Fibroblast of lung (primary cell): ENCODE data around the gene RTN4RL1.

Source experiments
- CTCF ChIP-seq, 2 donors: IDR thresholded peaks in 1 of 2; conservative IDR thresholded peaks in 1 of 2; 1 replicate in 1 of 2; 2 replicates in 1 of 2; pipeline ENCODE4 v1.5.1; 2011 to 2012; ENCODE audit warnings: low read length in 2 of 2, control low read depth in 1 of 2, inconsistent platforms in 1 of 2, low read depth in 1 of 2, mild to moderate bottlenecking in 1 of 2
- EZH2 ChIP-seq: IDR thresholded peaks from 2 replicates; pipeline ENCODE4 v1.5.1; 2012; ENCODE audit warnings: low read length, control low read depth, mild to moderate bottlenecking; ENCODE audit errors: missing control alignments

- no peak for TF ChIP-seq CTCF (conservative IDR thresholded peaks at IDR 0.05 in 1 of 2, IDR thresholded peaks at IDR 0.05 in 1 of 2; ENCODE audit: low read depth in 1 of 2, low read length in 2 of 2)
- TF ChIP-seq EZH2, result no peak
These were observed 31.4 kb upstream of the RTN4RL1 start for GRCh38 chr17:2056206-2057174.
